NCI-H748 treated with DMSO at 0.1 percent for 48 hours (cell line): ENCODE results near the gene CLDN4.
"Not testable (repeated sequence)": the region's sequence is repeated elsewhere in the genome, so short reads cannot be mapped to it uniquely, and the experiment has no call there.

Source experiments
- DNase-seq: peaks from one replicate; lab custom pipeline; 2025; lab: John Stamatoyannopoulos, UW

Gene CLDN4

DNA sequence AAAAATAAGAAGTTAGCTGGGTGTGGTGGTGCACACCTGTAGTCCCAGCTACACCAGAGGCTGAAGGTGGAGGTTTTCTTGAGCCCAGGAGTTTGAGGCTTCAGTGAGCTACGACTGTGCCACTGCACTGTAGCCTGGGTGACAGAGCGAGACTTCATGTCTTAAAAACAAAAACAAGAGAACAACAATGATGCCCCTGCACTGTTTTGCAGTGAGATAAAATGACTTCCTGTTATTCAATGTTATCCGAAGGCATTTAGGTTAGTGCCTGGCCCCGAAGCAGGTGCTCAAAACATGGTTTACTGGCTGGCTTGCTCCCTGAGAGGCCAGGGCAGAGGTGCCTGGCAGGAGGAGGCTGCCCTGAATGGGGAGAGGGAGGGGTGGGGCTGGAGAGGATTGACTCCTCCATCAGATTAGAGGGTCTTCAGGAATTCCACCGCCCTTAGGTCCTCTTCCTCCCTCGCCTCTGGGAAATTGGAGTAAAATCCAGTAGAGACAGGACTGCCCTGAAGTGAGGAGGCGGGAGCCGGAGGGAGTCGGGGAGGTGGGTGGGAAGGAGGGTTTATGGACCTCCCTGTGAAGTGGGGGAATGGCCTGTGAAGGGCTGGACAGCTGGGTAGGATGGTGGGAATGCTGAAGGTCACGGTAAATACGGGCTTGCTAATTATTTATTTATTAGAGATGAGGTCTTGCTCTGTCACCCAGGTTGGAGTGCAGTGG is 6.8 kb upstream of the CLDN4 start:
- DNase-seq, result no peak

DNA sequence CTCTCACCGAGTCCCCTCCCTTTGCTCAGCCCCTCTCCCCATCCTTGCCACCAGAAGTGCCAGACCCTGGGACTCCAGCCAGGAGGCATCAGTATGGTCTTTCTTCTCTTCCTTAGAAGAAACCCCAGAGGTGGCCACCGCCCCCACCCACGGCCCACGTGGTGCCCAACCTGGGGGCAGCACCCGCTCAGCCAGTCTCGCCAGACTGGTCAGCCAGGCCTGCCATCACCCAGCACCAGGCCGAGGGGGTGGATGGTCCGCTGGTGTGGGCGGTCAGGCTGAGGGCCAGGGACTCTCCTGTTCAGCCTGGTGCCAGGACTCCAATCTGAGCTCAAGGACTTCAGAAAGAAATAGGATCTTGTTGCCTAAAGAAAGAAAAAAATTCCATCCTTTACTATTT is 5.8 kb upstream of the CLDN4 start:
- DNase-seq, result no peak

DNA sequence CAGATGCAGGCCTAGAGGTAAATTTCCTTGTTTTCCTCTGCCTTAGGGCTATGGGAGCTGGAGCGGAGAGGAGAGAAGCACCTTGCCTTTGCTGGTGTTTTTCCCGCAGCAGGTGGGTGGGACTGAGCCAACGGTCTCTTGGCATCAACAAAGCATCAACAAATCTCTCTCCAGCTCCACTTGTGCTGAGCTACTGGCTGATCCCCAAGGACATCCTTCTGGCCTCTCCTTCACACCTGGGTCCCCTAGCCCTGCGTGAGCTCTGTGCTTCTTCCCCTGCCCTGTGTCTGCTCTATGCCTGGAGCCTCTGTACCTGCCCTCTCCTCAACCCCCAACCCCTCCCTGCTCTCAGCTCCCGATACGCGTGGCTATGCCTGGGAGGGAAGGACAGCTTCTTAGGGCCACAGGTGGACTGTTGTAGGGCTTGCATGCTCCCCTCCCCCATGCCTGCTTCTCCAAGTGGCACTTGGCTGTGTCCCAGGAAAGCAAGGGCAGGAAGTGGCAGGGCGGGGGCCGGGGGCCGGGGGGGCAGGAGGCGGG is 3.2 kb upstream of the CLDN4 start:
- peak; percentile 96 for DNase-seq

DNA sequence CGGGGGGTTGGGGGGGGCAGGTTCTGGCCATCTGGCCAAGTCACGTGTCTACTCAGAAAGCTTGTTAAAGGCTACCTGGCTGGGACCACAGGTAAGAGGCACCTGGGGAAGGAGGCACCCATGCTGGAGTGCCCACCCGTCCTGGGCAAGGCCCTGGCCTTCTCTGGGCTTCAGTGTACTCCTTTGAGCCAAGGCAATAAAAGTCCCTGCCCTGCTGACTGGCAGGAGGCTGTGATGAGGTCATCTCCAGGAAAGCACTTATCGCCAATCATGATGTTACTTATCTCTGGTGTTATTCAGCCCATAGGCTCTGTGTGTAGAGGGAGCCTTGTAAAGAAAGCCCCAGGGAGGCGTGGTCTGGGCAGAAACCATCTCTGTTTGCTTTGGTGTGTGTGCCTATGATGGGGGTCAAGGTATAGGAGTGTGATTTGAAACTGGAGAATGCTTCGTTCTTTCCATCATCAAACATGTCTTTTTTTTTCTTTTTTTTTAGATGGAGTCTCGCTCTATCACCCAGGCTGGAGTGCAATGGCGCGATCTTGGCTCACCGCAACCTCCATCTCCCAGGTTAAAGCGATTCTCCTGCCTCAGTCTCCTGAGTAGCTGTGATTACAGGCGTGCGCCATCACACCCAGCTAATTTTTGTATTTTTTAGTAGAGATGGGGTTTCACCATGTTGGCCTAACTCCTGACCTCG is 2.5 kb upstream of the CLDN4 start:
- DNase-seq, result peak; percentile 96

DNA sequence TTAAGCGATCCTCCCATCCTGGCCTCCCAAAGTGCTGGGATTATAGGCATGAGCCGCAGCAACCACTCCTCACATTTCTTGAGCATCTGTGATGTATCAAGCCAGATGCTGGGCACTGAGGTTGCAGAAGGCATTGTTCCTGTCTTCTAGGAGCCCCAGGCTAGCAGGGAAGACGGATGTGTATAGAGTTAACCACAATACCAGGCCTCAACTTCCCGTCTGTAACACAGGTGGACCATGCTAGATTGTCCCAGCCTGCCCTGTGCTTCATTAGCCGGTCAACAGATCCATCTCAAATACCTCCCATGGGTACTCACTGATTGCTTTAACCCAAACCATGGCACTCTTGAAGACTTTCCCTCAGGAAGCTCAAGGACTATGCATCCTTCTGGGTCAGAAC is 1.8 kb upstream of the CLDN4 start:
- DNase-seq, result no peak

DNA sequence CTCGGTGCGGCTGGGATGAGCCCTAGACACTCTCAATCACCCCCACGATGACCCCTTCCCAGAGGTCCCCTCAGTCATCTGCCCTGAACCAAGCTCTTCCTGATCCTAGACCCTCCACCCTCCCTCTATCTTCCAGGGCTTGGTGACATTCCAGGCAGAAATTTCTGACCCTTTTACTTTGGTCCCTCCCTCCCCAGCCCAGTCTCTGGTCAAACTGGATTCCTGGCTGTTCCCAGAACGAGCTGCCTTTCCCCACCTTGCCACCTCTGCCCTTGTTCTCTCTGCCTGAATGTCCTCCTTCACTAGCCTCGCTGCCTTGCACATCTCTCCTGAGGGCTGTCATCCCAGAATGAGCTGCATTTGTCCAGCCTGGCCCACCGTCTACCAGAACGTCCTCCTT is 1.3 kb upstream of the CLDN4 start:
- no peak for DNase-seq

DNA sequence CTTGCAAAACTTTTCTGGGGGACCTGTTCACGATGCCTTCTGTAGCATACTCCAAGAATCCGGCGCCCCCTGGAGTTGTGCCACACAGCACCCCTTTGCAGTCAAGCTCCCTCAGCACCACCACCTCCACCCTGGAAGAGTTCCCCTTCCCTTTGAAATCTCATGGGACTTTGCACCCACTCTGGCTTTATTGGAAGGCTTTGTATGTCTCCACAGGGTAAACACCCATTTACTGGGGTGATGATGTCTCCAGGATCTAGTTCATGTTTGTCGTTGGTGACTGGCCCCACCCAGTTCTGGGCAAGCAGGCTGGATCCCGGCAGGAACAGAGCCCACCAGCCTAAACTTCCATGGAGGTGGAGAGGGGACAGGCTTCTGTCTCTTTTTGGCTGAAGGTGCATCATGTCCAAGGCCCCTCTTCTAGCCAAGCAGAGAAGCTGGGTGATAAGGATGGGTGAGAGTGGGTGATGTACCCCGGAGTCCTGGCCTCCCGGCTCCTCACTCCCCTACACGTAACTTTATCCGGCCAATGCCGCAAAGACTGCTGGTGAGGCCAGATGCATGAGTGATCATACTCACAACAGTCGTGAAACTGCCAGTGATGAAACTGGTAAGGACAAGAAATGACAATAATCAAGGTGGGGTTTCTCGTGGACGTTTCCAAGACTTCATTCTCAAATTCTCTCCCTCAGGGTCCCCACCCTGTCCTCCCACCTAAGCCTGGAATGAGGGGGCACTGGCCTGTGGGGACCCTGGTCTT is 695 bp upstream of the CLDN4 start:
- no peak for DNase-seq

DNA sequence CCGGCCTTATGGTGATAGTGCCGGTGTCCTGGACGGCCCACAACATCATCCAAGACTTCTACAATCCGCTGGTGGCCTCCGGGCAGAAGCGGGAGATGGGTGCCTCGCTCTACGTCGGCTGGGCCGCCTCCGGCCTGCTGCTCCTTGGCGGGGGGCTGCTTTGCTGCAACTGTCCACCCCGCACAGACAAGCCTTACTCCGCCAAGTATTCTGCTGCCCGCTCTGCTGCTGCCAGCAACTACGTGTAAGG is 713 bp downstream of the CLDN4 start:
- no peak for DNase-seq

DNA sequence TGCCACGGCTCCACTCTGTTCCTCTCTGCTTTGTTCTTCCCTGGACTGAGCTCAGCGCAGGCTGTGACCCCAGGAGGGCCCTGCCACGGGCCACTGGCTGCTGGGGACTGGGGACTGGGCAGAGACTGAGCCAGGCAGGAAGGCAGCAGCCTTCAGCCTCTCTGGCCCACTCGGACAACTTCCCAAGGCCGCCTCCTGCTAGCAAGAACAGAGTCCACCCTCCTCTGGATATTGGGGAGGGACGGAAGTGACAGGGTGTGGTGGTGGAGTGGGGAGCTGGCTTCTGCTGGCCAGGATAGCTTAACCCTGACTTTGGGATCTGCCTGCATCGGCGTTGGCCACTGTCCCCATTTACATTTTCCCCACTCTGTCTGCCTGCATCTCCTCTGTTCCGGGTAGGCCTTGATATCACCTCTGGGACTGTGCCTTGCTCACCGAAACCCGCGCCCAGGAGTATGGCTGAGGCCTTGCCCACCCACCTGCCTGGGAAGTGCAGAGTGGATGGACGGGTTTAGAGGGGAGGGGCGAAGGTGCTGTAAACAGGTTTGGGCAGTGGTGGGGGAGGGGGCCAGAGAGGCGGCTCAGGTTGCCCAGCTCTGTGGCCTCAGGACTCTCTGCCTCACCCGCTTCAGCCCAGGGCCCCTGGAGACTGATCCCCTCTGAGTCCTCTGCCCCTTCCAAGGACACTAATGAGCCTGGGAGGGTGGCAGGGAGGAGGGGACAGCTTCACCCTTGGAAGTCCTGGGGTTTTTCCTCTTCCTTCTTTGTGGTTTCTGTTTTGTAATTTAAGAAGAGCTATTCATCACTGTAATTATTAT is 1.2 kb downstream of the CLDN4 start:
- DNase-seq, result peak; percentile 89

DNA sequence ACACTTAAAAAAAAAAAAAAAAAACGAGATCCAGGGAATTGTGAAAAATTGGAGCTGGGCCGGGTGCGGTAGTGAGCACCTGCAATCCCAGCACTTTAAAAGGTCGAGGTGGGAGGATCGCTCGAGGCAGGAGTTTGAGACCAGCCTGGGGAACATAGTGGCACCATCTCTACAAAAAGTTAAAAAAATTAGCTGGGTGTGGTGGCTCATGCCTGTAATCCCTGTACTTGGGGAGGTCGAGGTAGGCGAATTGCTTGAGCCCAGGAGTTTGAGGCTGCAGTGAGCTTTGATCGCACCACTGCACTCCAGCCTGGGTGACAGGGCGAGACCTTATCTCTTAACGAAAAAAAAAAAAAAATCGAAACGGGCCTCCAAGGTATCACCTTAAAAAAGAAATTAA is 2.0 kb downstream of the CLDN4 start:
- no peak for DNase-seq

DNA sequence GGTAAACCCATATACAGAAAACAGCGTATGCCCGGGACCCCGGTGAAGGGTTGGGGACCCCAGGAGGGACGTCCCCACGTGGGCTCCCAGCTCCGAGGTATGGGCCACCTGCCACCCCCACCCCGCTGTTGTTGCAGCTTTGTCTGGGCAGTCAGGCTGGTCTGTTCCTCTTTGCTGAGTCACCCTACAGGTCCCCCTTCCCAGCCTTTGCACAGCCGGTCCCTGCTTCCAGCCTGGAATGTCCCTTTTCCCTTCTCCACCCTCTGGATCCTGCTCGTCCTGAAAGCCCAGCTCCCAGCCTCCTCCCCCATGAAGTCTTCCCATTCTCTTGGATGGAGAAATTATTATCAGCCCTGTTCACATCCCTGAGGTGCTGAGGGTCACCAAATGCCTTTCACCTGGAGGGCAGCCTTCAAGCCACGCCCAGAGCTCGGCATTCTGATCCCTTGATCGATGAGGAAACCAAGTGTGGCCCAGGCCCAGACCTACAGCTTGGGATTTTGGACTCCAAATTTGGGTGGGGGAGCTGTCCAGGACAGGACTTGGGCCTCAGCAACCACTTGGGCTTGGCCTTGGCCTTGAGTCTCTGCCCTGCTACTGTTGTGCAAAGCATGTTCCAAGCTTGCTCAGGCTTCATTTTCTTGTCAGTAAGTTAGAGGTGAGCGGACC is 2.6 kb downstream of the CLDN4 start:
- no peak for DNase-seq

DNA sequence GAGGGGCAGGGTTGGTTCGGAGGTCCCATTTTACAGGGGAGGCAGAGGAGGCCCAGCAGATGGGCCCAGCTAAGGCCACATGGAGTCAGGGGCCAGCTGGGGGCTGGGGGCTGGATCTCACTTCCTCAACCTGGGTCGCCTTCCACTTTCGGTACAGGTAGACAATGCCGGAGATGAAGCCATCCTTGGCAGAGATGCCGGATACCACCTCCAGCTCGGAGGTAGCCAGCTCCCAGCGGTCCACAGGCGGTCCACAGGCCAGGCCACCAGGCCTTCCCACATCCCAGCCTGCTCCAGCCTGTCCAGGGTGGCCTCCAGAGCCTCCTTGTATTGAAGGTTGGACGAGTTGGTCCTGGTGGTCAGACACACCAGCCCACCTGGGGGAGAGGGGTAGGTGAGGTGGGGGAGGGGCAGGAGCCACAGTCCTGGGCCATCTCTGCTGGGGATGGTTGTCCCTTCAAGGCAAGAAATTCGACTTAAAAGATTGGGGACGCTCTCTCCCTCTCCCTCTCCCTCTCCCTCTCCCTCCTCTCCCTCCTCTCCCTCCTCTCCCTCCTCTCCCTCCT is 3.9 kb downstream of the CLDN4 start:
- DNase-seq, result no peak

DNA sequence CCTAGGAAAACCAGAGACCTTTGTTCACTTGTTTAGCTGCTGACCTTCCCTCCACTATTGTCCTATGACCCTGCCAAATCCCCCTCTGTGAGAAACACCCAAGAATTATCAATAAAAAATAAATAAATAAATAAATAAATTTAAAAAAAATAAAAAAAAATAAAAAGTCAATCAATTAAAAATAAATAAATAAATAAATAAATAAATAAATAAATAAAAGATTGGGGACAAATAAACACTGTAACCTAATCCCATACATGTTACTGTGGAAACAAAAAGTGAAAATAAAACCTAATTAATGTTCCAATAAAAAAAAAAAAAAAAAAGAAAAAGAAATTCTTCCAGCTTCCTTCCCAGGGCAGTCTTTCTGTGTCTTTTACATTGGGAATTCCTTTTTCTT is 6.4 kb downstream of the CLDN4 start:
- not testable (repeated sequence) for DNase-seq

DNA sequence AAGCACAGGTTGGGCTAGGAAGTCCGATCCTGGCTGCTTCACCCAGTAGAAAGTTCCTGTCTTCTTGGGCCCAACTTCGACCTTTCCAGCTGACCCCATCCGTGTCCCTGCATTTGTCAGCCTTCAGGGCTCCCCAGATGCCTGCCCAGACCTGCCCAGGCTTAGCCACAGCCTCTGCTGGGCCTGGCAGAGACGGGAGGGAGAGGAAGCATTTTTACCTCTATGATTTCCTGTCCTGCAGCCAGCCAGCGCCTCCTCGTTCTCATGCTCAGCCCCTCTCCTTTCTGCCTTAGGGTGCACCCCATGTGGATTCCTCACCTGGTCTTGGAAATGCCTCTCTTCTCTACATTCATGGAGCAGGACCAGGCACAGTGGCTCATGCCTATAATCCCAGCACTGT is 7.8 kb downstream of the CLDN4 start:
- DNase-seq, result no peak

DNA sequence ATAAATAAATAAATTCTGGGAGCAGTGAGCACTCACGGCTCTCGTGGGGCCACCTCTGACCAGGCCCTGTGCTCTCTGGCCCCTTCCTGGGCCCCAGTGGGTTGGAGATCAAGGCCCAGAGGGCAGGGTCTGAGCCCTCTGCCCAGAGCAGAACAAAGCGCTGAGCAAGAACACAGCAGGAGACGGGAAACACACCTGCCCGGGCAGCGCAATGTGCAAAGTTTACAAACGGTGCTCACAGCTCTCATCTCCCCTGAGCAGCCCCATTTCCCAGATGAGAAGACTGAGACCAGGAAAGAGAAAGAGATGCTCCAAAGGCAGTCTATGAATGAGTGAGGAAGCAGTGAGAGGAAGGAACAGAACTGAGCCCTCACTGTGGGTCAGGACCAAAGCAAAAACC is 8.5 kb downstream of the CLDN4 start:
- no peak for DNase-seq

DNA sequence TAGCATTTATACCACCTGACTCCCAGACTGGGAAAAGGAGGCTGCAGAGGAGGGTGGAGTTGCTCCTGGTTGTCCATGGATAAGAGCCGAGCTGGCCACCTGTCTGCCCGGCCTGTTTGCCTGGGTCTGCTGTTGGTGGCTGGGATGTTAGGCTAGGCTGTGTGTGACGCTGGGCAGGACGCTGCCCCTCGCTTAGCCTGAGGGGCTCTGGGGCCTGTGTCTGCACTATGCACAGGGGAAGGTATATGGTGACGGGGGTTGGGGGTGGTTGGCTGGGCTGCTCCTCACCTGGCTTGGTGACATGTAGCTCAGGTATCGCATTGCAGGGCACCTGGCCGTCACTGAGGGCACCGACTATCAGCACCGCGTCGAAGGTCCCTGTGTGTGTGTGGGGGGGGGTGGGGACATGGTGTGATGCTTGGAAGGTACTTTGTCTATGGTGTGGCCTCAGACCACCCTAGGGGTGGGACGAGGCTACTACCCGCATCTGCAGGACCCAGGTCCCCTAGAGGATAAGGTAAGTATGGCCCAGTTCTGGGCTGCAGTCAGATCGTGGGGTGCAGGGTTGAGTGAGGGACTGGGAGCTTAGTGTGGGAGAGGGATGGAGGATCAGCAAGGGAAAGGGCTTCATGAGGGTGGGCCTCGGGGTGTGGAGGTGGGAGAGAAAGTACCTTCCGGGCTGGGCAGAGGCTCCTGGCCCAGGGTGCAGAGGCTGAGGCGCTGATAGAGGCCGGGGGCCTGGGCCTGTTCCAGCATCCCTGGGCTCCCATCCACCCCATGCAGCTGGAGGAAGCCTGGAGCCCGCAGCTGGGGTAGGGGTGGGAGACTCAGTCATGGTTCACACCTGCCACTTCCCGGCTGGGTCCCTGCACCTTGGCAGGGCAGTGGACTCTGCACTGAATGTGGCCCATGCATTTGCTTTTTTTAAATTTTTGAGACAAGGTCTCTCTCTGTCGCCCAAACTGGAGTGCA is 9.2 kb downstream of the CLDN4 start:
- DNase-seq, result no peak

DNA sequence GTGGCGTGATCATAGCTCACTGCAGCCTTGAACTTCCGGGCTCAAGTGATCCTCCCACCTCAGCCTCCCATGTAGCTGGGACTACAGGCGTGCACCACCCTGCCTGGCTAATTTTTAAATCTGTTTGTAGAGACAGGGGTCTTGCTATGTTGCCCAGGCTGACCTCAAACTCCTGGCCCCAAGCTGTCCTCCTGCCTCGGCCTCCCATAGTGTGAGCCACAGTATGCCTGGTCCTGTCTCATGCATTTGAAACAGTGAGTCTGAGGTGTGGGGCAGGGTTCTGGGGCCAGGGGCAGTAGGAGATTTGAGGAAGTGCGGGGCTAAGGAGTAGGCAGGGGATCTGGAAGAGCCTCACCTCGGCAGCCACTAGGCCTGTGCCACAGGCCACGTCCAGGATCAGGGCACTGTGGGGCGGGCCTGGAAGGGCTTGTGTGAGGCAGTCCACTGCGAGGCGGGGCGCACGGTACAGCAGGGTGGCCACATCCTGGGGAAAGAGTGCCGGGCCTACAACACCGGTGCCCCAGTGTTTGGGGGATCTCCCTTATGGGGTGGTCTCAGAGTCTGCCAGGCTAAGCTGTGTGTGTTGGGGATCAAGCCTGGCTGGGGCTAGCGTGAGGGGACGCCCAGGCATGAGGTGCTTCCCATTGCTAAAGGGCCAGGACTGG is 10.1 kb downstream of the CLDN4 start:
- DNase-seq, result no peak

DNA sequence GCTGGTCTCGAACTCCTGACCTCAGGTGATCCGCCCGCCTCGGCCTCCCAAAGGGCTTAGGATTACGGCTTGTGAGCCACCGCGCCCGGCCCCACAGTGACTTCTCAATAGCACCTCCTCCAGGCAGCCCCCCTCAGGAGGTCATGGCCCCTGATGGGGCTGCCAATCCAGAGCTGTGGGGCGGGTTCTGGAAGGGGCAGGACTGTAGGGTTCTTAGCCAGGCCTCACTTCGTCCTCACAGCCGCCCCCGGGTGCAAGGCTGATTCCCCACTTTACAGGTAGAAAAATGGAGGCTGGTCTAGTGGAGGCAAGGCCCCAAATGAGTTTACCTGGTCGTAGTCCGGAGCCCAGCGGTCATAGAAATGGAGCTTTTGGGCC is 10.9 kb downstream of the CLDN4 start:
- no peak for DNase-seq

DNA sequence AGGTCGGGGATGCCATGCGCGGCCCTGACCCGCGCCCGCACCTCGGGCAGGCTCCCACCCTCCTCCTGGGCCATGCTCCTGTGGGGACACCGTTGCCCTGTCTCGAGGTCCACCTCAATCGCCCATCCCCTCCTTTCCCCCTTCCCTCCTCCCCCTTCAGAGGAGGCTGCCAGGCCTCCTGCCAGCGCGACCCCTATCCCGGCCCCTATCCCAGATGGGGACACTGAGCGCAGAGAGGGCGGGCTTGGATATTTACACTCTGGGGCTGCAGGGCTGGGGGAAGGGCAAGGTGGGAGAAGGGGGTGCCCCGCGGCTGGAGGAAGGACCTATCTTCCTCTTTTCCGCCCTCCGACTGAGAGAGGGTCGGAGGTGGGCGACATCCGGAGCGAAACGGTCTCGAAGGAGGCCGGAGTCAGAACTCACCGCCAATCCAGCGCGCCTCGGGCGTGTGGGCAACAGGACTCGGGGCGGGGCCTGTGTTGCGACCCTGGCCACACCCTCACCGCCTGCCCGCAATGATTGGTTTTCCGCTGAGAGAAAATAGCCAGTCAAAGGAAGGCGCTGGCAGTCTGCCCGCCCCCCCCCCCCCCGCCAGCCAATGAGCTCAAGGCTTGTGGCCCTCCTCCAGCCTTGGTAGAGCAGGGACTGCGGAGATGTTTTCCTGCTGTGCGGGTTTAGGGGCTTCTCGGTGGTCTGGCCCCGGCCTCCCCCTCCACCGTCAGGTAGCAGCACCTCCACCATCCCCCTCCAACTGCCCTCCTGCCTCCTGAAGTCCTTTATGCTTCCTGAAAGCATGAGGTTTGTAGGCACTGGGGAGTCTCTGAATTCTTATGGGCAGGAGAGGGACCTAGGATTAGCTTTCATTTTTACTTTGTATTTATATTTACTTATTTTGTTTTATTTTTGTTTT is 11.5 kb downstream of the CLDN4 start, which contains the start of gene METTL27:
METTL27 (minus strand) TSS at position 450 of the 910 bp plus-strand sequence; CDS start at position 74, 376 bp downstream.
- peak; percentile 85 for DNase-seq
